Ovary (tissue), 9 donors: ENCODE measurements around the gene TEX19. TPM values are rescaled to one million over a fixed set of nuclear protein-coding genes. Genes with fewer than 3 reads are reported as not detected.

ENCODE experiments used
- DNase-seq, 5 donors: peaks; one replicate each; pipeline ENCODE4 v3.0.0-alpha.2; 2019 to 2020
- H3K27ac ChIP-seq, 2 donors: fragments of 200-600 bp; one replicate each; pipeline versions ENCODE4 v1.5.1 to v1.8.0; 2019 to 2022
- H3K27me3 ChIP-seq: fragments of 200-600 bp; one replicate; pipeline ENCODE4 v1.8.0; 2022
- H3K36me3 ChIP-seq: fragments of 200-600 bp; sonication (generic); one replicate; pipeline ENCODE4 v1.5.1; 2019
- H3K4me1 ChIP-seq: one replicate; pipeline ENCODE4 v1.8.1; 2013; ENCODE audit warnings: mild to moderate bottlenecking, moderate library complexity; ENCODE audit not compliant: insufficient read depth
- H3K4me3 ChIP-seq: fragments of 200-600 bp; sonication (generic); one replicate; pipeline ENCODE4 v1.5.1; 2017
- H3K9me3 ChIP-seq, 2 donors: fragments of 200-600 bp in 1 of 2; sonication (generic) in 1 of 2; one replicate each; pipeline versions ENCODE4 v1.5.1 to v1.8.1; 2013 to 2019; ENCODE audit warnings: mild to moderate bottlenecking in 1 of 2, moderate library complexity in 1 of 2
- EP300 ChIP-seq: sonication (generic); formaldehyde crosslinking; IDR thresholded peaks from one replicate; pipeline ENCODE4 v1.6.1; 2017; ENCODE audit warnings: antibody characterized with exemption
- POLR2A ChIP-seq: fragments of 450-650 bp; IDR thresholded peaks from one replicate; pipeline ENCODE4 v1.6.1; 2017; ENCODE audit warnings: antibody characterized with exemption, mild to moderate bottlenecking, moderate library complexity
- WGBS, 3 donors: extraction: QIAGEN DNeasy Blood & Tissue Kit in 1 of 3; methylation state at CpG; one replicate each; pipeline versions ENCODE4 v1.1.5 to v1.1.7; 2013 to 2017; 5-methylcytosine and 5-hydroxymethylcytosine counted together
- intact Hi-C, 4 donors: fragments of 100-400 bp; cut with DNase I; formaldehyde crosslinking; loops; one replicate each; pipeline versions ENCODE4 v1.11.0 to v1.15.1; 2022 to 2023
- polyA plus RNA-seq, 2 donors: library from polyadenylated mRNA; stranded (reverse); fragments of 200-250 nt in 1 of 2; fragments of 350-450 nt in 1 of 2; fragmentation: Illumina TruSeq in 1 of 2; extraction: RNeasy Lipid Tissue Mini Kit (QIAGEN cat#74804) in 1 of 2; gene quantifications; one replicate each; pipeline ENCODE4 v1.2.3, GENCODE V29; 2013 to 2014
- total RNA-seq, 7 donors: library from RNA; depleted of rRNA in 2 of 7; stranded (reverse); fragments of >200 nt in 2 of 7; fragmentation: NEBNext Ultra II Directional in 3 of 7; extraction: Animal tissue kit (Norgen Biotek cat#: 25700) in 3 of 7; gene quantifications; one replicate each; pipeline versions ENCODE4 v1.1.0 to v1.2.4, GENCODE V29; 2016 to 2023
- TF ChIP-seq, protein P1 (sequence below), 3 donors: fragments of 450-650 bp in 2 of 3; fragments of 200-600 bp in 1 of 3; IDR thresholded peaks; one replicate each; pipeline versions ENCODE4 v1.5.1 to v1.8.0; 2016 to 2022; ENCODE audit warnings: antibody characterized with exemption in 3 of 3, mild to moderate bottlenecking in 1 of 3
- donor health status: DM: no; HTN: no; CAD: no; lungs with moderate emphysema.
- donor health status: DM: no; HTN: no; CAD: no.
- donor health status: Bipolar disorder and iron deficiency.
- donor health status: DM: yes; HTN: yes; CAD: no.
- donor health status: DM: no; HTN: no; CAD: no.
- donor health status: DM: yes; HTN: yes; CAD: no.

TEX19 gene
- total and polyA plus RNA-seq, 9 donors = not detected

DNA sequence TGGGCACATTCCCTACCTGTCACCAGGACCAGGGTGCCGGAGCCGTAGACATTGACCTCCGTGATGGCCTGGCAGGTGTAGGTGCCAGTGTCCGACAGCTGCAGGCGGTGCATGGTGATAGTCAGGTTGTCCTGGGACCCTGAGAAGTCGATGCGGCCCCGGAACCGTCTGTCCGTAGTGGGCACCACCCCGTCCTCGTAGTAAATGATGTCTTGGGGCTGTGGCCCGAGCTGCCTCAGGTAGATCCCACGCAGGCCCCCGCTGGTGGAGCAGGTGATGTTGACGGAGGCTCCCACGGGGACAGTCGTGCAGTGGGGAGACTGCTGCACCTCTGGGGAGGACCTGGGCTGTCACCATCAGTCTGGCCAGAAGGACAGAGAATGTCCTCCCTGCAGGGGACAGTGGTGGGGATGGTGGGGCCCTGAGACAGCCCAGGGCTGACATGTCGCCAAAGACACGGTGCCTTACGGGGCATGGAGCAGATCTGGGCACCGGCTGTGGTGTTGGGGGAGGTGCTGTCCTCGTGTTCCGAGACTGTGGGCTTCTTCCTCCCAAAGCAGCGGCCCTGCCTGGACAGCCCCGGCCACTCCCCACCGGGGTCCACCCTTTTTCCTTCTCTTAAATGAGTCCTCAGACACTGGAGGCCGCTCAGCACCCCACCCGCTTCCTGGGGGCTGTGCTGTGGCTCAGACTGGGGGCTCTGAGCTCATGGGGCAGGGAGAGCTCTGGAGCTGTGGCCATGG lies 42.2 kb upstream of the TEX19 start:
- DNase-seq = no peak
- 77 to 80% (median 77%) methylated on average over 28 to 29 of the region's 29 CpGs for WGBS, 3 donors
- Histone ChIP-seq H3K27me3 (no peaks in the 10 kb centered on the region), H3K4me3 (no peak overlapping the region), H3K4me1 (peaks cover 3% of the 10 kb centered on the region), H3K27ac (no peak overlapping the region), H3K36me3 (no peaks in the 10 kb centered on the region), H3K9me3 (no peaks in the 10 kb centered on the region)
- intact Hi-C loops = no loop called here
- TF ChIP-seq, protein P1, sequence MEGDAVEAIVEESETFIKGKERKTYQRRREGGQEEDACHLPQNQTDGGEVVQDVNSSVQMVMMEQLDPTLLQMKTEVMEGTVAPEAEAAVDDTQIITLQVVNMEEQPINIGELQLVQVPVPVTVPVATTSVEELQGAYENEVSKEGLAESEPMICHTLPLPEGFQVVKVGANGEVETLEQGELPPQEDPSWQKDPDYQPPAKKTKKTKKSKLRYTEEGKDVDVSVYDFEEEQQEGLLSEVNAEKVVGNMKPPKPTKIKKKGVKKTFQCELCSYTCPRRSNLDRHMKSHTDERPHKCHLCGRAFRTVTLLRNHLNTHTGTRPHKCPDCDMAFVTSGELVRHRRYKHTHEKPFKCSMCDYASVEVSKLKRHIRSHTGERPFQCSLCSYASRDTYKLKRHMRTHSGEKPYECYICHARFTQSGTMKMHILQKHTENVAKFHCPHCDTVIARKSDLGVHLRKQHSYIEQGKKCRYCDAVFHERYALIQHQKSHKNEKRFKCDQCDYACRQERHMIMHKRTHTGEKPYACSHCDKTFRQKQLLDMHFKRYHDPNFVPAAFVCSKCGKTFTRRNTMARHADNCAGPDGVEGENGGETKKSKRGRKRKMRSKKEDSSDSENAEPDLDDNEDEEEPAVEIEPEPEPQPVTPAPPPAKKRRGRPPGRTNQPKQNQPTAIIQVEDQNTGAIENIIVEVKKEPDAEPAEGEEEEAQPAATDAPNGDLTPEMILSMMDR (IDR thresholded peaks at IDR 0.05) = no peak
- no peak for TF ChIP-seq POLR2A

- H3K4me3 ChIP-seq = no peak within 1 kb of the TSS
- DNase-seq = no peak
- intact Hi-C loops = no loop called here
- no peak within 1 kb of the TSS for H3K27ac ChIP-seq
- no peaks in the 10 kb centered on the region for H3K27me3 ChIP-seq
- H3K36me3 ChIP-seq = no peaks in the 10 kb centered on the region
- H3K4me1 ChIP-seq = peaks cover 3% of the 10 kb centered on the region
- WGBS, 3 donors = 70 to 78% (median 77%) methylated on average over 24 to 26 of the region's 26 CpGs
- H3K9me3 ChIP-seq = no peaks in the 10 kb centered on the region
- TF ChIP-seq POLR2A (no peak), EP300 (no peak)
- TF ChIP-seq, protein P1 (IDR thresholded peaks at IDR 0.05) = no peak
These were observed 41.5 kb upstream of the TEX19 start, which contains the start of gene CD7 for GRCh38 chr17:82317394-82318168. TSS of gene CD7 (minus strand) at chr17:82317608. CDS start at chr17:82317495, 113 bp downstream.

DNA sequence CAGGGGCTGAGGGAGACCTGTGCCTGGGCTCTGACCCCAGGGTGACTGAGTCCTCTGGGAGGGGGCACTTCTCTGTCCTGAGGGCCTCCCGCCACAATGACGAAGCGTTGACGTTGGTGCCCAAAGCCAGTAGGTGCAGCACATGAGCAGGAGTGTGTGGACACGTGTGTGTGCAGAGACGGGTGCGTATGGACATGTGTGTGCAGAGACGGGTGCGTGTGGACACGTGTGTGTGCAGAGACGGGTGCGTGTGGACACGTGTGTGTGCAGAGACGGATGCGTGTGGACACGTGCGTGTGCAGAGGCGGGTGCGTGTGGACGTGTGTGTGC lies 40.9 kb upstream of the TEX19 start:
- DNase-seq = no peak
- Histone ChIP-seq H3K27ac (no peak overlapping the region), H3K4me1 (peaks cover 3% of the 10 kb centered on the region), H3K36me3 (no peaks in the 10 kb centered on the region), H3K4me3 (no peak overlapping the region), H3K27me3 (no peaks in the 10 kb centered on the region), H3K9me3 (no peaks in the 10 kb centered on the region)
- TF ChIP-seq, protein P1 (IDR thresholded peaks at IDR 0.05) = no peak
- TF ChIP-seq POLR2A (no peak), EP300 (no peak)
- intact Hi-C loops = no loop called here
- 93 to 95% (median 94%) methylated on average over 20 of the region's 20 CpGs for WGBS, 3 donors

- H3K36me3 ChIP-seq = no peaks in the 10 kb centered on the region
- H3K9me3 ChIP-seq = no peaks in the 10 kb centered on the region
- peaks cover 3% of the 10 kb centered on the region for H3K4me1 ChIP-seq
- 92 to 94% (median 93%) methylated on average over 76 of the region's 76 CpGs for WGBS, 3 donors
- DNase-seq = no peak
- TF ChIP-seq POLR2A (no peak), EP300 (no peak)
- TF ChIP-seq, protein P1 (IDR thresholded peaks at IDR 0.05) = no peak
- no peak overlapping the region for H3K27ac ChIP-seq
- no peak overlapping the region for H3K4me3 ChIP-seq
- no peaks in the 10 kb centered on the region for H3K27me3 ChIP-seq
- intact Hi-C loops = no loop called here
These were observed 40.1 kb upstream of the TEX19 start for GRCh38 chr17:82318772-82319606.
